ENCODE measurements around the gene AMPH. TPM values are rescaled to one million over a fixed set of nuclear protein-coding genes. Genes with fewer than 3 reads are reported as not detected.

The AMPH gene
- total RNA-seq (2022; extraction: Qiagen RNA extraction), result 0.05 to 0.09 TPM (median 0.07 TPM) in 5 replicates

DNA sequence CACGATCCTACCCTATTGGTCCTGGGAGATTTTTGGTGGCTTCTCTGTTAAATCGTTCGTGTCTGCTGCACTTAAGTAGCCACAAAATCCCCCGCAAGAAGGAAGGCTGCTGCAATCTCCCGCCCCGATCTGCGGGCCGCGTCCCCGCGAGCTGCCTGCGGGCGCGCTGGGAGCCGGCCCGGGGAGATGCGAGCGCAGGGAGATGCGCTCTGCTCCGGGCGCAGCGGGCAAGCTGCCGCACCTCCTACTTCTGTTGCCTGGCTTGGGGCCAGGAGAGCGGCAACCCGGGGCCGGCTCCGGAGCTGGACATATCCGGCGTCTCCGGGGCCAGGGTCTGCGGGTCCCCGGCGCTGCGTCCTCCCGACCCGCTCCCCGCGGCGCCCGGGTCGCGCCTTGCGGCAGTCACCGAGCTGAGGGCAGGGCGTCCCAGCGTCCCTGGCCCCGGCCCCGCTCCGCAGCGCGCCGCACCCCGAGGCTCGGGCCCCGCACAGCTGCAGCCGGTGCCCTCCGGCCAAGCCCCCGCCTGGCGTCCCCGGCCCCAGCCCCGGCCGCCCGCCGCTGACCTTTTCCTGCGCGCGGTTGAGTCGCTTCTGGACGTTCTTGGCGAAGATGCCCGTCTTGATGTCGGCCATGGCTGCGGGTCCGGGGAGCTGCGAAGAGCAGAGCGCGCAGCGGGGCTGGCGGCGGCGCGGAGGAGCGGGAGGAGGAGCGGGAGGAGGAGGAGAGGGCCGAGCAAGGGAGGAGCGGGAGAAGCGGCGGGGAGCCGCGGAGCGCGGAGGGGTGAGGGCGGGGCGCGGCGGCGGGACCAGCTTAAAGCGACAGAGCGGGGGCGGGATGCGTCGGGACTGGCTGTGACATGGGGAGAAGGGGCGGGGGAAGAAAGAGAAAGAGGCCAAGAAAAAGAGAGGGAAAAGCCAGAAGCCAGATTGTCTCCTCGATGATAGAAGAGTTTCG, at the start of gene AMPH:
AMPH (minus strand) TSS at position 654 of the 954 bp plus-strand sequence; CDS start at position 632, 22 bp downstream.

